AG08395 (cell line): ENCODE measurements around the gene AKR1D1.

Source experiments
- DNase-seq: peaks from one replicate; pipeline ENCODE4 v3.0.0; 2012; ENCODE audit warnings: mixed read lengths, low spot score

Gene AKR1D1

DNA sequence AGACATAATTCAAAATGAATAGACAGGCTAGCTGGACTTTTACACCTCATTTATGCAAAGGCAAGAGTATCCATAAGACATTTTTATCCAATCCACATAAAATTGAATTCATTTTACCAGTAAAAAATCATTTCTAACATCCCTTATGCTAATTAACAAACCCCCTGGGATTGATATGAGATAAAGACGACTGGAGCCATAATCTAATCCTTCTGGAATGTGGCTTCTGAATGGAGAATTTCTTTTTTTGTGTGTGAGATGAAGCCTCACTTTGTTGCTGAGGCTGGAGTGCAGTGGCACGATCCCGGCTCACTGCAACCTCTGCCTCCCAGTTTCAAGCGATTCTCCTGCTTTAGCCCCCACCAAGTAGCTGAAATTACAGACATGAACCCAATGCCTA lies 90.4 kb downstream of the AKR1D1 start:
- no peak for DNase-seq

DNA sequence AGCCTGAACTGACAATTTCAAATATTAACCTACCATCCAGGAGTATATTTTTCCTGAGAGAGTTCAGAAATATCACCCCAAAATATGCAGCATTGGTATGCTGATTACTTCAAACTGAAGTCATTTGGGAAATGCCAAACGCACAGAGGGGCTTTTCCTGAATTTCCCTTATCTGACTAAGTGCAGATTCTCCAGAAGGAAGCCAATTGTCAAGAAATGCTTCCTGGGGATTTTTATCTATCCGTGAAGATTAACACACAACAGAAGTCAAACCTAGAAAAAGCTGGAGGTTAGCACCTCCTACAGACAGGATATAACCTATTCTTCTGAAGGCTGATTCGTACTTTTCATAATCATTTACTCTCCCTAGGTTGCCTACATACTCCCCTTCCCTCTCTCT lies 91.0 kb downstream of the AKR1D1 start:
- DNase-seq: no peak

DNA sequence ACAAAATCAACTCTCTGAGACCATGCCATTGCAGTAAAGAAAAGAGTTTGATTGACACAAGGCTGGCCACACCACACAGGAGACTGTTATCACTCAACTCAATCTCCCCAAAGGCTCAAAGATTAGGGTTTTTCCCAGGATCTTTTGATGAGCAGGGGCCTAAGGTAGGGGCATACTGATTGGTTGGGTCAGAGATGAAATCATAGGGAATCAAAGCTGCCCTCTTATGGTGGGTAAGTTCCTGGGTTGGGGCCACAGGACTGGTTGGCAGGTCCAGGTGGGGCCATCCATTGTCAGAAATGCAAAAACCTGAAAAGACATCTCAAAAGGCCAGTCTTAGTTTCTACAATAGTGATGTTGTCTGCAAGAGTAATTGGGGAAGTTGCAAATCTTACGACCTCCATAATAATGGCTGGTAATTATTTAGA lies 91.6 kb downstream of the AKR1D1 start:
- DNase-seq: no peak
